T-helper 22 cell (primary cell): ENCODE measurements around the gene EMX1.

Experiments used
- DNase-seq: peaks from one replicate; pipeline ENCODE4 v3.0.0-alpha.2; 2020; ENCODE audit warnings: low read depth

EMX1 gene

GRCh38 chr2:72917138-72917876 lies at the start of gene EMX1:
TSS of gene EMX1 (plus strand) at chr2:72917519. CDS start at chr2:72917853, 334 bp downstream.
- DNase-seq = peak; percentile 24

DNA sequence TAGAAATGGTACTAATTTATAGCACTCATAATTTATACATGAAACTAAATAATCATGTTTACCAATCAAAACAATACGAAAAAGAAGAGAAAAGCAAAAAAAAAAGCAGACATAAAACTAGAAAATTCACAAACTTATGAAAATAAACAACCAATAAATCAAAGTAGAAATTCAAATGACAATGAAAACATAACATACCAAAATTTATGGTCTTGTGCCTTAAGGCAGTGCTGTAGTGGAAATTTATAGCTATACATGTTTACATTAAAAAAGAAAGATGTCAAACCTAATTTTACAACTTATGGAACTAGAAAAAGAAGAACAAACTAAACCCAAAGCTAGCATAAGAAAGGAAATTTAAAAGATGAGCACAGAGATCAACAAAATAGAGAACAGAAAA lies 46.3 kb upstream of the EMX1 start:
- no peak for DNase-seq

- DNase-seq = no peak
Observed at GRCh38 chr2:72871880-72872279, 45.4 kb upstream of the EMX1 start.

DNA sequence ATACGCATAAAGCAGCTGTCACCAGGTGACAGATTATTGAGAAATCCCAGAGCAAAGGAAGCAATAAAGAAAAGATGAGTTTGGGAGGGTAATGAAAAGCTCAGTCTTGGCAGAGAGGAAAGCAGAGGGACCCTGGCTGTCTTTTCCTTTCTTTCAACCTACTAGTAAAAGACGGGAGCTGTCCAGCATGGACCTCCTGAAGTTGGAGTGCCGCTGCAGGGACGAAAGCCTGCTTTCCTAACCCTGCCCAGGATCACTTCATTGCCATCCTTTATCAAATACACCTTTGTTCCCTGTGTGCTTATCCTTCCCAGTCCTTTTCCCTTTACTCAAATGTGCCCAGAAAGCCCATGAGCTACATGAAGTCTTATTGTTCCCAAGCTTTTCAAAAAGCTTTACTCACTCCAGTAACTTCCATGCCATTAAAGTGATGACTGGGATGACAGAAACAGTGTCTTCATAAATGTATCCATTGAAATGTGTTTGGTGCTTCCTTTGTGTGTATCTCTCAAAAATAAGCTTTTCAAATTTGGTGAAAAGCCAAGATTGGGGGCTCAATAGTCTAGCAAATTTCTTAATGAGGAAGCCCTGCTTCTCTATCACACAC lies 33.9 kb upstream of the EMX1 start:
- no peak for DNase-seq

DNA sequence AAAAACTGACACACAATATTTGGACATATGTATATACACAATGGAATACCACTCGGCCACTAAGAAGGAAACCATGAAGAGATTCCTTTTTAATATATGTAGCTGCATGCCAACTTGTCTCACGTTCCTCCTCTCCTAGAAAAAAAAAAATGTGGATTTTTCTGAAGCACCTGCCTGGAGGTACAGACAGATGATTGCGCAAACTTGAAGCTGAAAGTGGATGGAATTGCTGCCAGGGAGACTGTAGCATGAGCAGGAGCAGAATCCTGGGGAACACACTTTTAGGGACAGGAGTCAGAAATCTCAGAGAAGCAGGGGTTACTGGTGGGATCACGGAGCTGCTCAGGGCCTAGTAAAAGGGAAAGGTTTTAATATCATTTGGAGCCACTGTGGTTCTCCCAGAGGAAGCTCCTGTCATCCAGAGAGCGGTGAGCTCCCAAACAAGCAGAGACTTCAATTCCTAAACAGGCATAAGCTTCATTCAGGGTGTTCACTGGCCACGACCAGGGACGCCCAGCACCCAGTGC lies 30.8 kb upstream of the EMX1 start:
- DNase-seq = no peak

DNA sequence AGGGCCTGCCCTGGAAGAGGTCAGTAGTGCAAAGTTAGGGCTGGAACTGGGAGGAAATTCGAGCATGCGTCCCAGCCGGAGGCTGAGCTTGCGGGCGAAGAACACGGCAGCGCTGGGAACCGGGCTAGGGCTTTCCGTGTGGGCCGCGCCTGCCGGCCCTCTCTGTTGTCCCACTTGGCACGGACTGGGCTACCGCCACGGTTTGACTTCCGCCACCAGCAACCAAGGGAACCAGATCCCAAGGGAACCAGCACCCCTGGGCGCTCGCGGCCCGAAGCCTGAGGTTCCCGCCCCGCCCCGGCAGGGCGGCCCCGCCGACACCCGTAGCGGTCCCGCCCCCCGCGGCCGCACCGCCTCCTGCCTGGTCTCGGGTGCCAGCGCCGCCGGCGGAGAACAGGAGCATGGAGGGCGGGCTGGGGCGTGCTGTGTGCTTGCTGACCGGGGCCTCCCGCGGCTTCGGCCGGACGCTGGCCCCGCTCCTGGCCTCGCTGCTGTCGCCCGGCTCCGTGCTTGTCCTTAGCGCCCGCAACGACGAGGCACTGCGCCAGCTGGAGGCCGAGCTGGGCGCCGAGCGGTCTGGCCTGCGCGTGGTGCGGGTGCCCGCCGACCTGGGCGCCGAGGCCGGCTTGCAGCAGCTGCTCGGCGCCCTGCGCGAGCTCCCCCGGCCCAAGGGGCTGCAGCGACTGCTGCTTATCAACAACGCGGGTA lies 30.1 kb upstream of the EMX1 start, which contains the start of gene SPR:
Gene SPR (plus strand): TSS at position 377 of the 708 bp plus-strand sequence. CDS start 25 bp downstream, at position 402.
- no peak for DNase-seq

DNA sequence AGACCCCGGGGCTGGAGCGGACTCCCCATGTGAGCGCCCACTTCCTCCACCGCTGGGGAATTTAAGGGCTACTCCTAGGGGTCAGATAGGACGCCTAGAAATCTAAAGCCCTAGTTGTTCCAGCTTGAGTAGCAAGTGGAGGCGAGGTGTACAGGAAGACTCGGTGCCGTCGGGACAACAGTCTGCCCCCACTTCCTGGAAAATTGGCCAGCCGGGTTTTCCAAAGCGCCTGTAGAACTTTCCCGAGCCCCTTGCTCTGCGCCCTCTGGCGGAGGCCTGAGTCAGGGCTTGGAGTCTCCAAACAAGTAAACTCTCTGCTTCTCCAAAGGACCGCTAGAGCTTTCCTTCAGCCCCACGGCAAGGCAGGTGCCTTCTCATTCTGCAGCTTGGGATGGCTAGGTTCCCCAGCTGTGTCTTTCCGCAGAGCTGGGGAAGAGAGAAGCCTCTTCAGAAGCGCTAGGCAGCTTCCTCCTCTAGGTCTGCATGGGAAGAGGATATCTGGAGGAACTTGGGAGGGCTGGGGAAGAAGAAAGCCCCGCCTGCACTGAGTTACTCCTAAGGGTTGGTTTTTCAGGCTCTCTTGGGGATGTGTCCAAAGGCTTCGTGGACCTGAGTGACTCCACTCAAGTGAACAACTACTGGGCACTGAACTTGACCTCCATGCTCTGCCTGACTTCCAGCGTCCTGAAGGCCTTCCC lies 29.4 kb upstream of the EMX1 start:
- DNase-seq = no peak

GRCh38 chr2:72888438-72889202 lies 28.7 kb upstream of the EMX1 start:
- no peak for DNase-seq

- DNase-seq = no peak
Observed at GRCh38 chr2:72889991-72890390, 27.3 kb upstream of the EMX1 start.

GRCh38 chr2:72891091-72891818 lies 26.1 kb upstream of the EMX1 start:
- DNase-seq = no peak

DNA sequence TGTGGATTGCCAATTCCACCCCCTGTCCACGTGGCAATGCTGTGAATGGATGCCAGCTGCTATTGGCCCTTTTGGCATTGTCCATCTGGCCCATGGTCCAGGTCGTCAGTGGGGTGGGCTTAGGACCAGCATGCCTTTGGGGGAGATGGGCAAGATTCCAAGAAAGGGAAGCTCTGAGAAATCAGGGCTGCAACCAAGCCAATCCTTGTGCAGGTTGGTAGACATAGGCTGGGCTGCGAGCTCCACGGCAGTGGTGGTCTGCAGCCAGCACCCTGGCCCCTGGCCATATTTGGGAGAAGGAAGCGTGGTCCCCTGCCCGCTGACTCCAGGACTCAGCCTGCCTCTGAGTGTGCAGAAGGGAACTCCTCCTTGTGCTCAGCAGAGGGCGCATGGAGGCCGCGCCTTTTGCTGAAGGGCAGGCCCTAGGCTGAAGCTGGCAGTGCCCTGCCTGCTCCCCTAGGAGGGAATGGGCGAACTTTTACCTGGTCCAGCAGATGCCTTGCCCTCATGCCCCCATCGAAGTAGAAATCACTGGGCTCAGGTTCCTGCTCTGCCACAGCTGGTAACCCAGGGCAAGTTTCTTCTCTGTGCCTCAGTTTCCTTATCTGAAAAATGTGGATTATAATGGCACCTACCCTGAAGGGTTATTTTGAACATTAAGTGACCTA lies 24.7 kb upstream of the EMX1 start:
- DNase-seq = peak; percentile 19

DNA sequence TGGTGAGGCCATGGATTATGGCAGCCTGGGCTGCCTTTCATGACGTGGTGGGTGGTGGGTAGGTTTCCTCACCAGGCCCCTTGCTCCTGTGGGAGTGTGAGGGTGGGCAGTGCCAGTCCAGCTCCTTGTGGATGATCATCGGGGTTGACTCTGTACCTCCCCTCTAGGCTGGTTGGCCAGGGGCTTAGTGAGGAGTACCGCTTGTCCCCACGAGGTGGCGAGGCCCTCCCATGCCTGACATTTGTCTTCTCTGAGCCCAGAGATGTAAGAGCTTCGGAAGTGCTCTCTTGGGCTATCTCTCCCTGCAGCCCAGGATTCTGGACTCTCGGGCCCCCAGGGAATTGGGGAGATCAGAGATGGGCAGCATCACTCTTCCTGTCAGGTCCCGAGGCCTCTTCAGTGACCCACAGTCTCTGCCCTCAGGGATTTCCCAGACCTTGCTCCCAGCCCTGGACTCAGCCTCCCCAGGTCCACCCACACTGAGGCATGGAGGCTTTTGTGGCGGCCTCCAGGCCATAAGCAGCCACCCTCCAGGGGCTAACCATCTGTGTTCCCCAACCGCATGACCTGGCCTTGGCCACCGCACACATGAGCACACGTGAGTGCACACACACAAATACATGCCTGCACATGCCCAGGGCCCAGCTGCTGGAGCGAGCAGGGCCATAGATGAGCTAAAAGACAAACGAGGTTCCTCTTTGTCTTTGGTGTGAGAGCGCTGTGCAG lies 23.6 kb upstream of the EMX1 start:
- no peak for DNase-seq

GRCh38 chr2:72894514-72894913 lies 22.8 kb upstream of the EMX1 start:
- no peak for DNase-seq

DNA sequence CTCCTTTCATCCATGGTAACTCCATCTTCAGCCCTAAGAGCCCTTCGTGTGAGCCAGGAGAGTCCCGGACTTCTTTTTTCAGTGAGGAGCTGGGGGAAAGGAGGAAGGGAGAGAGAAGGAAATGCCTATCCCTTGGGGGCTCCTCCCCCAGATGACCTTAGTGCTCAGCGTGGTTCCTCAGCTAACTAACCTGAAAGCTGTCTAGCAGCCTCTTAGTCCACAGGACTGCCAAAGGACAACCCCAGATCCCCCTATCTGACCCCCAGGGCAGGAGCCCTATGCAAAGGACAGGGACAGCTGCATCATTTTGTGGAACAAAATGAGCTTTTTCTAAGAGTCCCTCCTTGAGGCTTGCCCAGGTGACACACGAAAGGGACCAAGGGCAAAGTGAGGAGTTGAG lies 22.2 kb upstream of the EMX1 start:
- DNase-seq = no peak

DNA sequence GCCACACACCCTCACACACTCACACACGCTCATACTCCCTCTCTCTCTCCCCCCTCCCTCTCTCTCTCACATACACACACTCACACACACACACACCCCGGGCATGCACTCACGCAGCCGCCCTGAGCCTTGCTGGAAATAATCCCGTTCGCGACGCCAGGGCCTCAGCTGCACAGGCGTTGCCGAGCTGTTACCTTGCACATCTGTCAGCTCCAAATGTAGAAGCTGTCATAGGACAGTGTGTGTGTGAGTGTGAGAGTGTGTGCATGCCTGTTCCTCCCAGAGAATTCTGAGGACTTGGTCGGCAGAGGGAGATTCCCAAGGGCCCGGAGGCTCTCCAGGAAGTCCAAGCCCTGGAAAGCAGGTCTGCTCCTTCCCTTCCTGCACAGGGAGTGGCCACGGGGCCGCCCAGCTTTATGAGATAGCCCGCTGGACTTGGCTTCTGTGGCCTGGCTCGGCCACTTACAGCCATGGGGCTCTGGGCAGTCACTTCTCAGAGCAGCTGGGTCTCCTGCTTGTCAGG lies 21.5 kb upstream of the EMX1 start:
- DNase-seq = no peak

DNA sequence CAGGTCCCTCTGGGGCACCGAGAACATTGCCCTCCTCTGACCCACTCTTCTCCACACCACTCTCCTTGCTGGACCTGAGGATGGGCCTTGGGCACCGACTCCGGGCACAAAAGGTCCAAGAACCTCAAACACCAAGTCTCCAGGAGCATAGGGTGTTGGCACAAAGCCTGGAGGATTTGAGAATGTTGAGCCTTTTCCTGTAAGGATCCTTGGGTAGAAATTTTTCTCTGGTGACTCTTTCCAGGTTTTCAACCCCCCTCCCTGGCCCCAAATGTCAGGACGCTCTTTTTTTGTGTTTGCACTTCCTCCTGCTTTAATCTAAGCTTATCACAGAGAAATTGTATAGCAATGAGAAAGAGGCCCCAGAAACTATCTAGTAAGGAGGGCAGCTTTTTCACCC lies 20.9 kb upstream of the EMX1 start:
- DNase-seq = no peak

DNA sequence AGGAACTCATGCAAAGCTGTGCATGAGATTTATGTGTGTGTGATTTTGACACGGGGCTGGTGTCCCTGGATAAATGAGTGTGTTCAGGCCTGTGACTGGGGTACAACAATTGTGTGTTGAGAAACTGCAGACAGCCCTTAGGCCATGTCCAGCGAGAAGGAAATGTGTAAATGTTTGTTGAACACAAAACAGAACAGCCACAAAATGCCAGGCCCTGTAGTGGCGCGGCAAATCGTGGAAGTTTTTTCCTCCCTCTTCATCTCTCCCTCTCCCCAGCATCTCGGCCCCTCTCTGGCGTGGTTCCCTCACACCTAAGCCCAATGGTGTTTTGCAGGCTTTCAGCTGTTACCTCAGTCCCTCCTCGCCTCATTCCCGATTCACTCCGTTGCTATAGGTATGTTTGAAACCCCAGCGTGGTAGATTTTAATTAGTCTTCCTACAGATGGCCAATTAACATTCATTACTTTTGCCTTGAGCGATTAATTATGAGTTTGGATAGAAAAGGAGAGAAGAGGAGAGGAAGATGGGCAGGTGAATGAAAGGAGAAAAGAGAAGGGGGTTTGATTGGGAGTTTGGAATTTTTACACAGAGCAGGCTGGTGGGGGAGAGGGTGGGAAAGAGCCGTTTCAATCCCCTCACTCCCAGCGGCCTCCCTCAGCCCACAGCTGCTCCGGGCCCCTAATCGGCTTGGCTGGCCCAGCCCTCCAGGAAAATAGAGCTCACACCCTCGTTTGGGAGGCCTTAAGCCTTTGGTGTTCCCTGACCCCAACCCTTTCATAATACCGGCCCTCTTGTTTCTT lies 19.3 kb upstream of the EMX1 start:
- no peak for DNase-seq

DNA sequence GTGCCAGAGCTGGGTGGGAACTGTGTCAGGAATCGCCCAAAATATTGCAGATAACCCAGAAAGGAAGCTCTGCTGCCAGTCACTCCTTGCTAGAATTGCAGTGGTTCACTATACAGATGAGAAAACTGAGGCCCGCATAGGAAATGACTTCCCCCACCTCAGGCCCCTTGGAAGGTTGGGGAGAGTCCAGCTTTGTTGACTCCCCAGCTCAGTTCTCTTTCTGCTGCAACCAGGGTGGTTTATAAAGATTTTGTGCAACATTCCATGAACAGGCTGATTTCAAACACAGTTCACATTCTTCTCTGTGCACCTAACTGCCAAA lies 18.8 kb upstream of the EMX1 start:
- DNase-seq = no peak
